NCI-H146 treated with DMSO at 0.1 percent for 48 hours (cell line): Measurements from ENCODE around the gene ZKSCAN5.
"Not testable (repeated sequence)": the region's sequence is repeated elsewhere in the genome, so short reads cannot be mapped to it uniquely, and the experiment has no call there.

ENCODE experiments used
- DNase-seq: peaks from one replicate; lab custom pipeline; 2025; ENCODE audit not compliant: unreplicated experiment; lab: John Stamatoyannopoulos, UW

The ZKSCAN5 gene

DNA sequence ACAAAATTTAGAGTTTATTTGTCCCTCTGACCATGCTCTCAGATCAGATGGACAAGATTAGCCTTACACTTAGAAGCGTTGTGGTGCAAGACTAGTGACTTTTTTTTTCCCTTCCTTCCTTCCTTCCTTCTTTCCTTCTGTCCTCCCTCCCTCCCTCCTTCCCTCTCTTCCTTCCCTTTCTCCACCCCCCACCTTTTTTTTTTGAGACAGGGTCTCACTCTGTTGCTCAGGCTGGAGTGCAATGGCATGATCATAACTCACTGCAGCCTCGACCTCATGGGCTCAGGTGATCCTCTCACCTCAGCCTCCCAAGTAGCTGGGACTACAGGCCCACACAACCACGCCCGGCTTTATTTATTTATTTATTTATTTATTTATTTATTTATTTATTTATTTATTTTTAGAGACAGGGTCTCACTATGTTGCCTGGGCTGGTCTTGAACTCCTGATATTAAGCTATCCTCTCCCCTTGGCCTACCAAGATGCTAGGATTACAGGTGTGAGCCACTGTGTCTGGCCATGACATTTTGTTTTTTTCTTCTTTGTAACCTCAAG, 76.4 kb downstream of the ZKSCAN5 start:
- DNase-seq, result not testable (repeated sequence)
